GM21515 (cell line): Measurements from ENCODE around the gene GCNA.

Experiments used
- ATAC-seq: cut with Tn5 transposase; IDR thresholded peaks from one replicate; pipeline ENCODE4 v1.9.1; 2021; ENCODE audit not compliant: unreplicated experiment

GCNA gene

DNA sequence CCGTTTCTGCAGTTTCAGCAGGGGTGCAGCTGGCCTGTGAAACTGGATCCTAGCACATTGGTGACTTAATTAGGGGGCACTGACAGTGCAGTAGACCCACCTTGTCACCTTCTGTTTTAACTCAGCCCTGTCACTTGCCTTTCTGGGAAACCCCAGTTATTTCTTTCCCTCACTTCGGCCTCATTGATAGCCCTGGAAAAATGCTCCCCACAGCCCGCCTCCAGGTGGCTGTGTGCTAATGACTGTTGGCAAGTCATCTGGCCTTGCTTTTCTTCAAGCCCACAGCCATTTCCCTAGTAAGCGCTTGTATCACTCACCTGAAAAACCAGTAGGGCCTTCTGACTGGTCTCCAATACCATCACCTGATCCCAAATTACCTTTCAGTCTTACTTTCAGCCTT lies 36.8 kb downstream of the GCNA start:
- no peak for ATAC-seq

DNA sequence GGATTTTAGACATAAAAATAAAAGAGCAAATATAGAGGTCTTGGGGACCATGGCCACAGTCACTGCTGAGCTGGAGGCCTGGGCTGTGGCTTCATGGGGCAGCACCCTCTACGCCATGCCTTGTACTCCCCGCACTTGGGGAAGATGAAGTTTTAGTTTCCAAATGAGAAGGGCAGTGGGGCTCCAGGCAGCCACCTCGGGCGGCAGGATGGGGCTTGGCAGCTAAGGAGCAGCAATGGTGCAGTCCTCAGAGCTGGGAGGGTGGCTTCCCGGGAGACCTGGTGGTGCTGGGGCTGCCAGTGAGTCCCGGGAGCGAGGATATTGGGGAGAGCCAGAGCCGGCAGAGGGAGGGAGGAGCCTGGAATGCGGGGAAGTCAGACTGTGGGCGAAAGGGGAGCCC lies 37.7 kb downstream of the GCNA start:
- no peak for ATAC-seq

DNA sequence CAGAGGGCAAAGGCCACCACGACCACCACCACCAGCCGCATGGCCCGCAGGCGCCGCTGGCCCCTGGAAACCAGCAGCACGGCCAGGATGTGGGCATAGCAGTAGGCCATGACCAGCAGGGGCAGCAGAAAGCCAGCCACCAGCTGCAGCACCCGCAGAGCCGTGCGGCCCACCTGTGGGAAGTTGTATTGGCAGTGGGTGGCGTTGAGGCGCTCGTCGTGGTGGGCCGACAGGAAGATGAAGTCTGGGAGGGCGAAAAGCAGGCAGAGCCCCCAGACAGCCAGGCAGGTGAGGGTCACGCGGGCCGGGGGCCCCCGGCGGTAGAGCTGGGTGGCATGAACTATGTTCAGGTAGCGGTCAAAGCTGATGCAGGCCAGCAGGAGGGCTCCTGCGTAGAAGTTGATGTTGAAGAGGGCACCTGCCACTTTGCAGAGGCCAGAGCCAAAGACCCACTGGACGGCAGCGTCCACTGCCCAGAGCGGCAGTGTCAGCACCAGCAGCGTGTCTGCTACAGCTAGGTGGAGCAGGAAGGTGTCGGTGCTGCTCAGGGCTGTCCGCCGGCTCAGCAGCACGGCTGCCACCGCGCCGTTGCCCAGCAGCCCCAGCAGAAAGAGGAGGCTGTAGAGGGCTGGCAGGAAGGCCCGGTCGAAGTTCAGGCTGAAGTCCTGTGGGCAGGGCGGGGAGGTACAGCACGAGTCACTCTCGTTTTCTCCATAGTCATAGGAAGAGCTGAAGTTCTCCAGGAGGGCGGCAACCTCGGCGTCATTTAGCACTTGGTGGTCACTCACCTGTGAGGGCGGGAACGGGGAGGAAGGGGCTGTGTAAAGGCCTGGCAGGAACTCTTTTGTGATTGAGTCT lies 38.7 kb downstream of the GCNA start:
- ATAC-seq: no peak

DNA sequence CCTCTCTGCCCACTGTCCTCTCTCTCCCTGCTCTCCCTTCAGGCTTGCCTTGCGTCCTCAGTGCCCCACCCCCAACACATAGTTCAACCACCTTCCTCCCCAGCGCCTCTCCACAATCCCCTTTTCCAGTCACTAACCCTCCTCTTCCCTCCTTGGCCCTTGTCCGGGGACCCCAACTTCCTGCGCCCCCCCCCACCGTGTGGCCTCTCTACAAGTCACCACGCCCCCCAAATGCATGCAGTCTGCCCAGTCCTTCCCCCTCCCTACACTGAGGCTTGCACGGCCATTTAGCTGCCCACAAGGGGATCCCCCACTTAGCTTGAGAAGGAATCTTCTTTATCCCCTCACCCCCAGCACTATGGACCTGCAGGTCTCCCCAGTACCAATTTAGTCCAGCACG lies 39.5 kb downstream of the GCNA start:
- ATAC-seq: no peak

DNA sequence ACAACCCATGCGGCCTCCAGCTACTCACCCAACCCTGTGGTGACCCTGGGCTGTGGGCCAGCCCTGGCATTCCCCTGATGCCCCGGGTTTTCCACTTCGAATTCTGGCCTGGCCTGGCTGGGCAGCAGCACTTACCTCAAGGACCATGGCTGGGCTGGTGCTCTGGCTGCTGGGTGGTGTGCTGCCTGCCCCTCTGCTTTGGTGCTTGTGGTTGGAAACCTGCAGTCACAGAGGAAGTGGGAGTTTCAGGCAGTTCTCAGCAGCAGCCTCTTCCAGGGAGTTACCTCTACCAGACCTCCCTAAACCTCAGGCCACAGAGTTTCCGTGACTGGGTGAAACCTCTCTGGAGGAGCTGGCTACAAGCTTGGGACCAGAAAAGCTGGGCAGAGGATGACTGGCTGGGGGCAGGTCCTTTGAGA lies 40.1 kb downstream of the GCNA start, which contains the start of gene CXCR3:
CXCR3 (minus strand) TSS at position 209 of the 419 bp plus-strand sequence; CDS start at position 147, 62 bp downstream.
- ATAC-seq: peak; percentile 68

DNA sequence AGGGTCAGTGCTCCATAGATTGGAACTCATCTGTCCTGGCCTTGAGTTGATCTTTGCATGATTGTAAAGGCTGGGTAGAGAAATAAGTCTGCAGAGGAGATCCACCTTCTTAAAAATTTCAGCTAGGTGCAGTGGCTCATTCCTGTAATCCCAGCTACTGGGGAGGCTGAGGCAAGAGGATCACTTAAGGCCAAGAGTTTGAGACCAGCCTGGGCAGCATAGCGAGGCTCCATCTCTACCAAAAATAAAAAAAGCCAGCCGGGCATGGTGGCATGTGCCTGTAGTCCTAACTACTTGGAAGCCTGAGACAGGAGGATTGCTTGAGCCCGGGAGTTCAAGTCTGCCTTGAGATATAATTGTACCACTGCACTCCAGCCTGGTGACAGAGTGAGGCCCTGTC lies 40.5 kb downstream of the GCNA start:
- no peak for ATAC-seq

DNA sequence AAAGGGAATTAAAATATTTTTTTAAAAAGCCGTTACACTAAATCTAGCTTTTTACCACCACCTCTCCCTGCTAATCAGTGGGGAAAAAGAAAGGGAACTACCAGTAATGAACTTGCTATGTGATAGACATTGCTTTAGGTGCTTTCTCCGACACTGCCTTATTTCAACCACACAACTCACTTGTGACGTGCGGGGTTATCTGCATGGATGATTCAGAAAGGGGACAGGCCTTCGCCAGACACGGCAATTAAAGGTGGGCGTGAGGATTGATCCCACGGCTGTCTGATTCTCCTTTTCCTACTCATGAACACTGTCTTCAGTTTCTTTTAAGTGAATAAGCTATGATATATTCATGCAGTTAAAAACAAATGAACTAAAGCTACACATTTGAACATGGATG lies 41.0 kb downstream of the GCNA start:
- ATAC-seq: no peak

DNA sequence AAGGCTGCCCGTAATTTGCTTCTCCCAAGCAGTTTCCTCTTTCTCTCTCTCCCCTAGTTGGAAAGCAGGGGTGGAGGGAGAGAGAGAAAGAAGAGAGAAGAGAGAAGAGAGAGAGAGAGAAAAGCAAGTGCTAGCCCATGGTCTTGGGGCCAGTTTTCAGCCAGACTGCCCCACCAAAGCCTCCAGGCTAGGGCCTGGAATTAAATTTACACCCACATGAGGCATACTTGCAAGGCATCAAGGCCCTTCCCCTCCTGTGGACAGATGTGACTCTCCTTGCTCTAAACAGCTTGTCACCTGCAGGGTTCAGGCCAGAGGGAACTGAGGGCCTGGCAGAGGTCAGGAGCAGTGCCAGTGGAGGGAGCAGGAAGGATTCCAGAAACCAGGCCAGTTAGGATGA lies 41.7 kb downstream of the GCNA start:
- ATAC-seq: no peak

DNA sequence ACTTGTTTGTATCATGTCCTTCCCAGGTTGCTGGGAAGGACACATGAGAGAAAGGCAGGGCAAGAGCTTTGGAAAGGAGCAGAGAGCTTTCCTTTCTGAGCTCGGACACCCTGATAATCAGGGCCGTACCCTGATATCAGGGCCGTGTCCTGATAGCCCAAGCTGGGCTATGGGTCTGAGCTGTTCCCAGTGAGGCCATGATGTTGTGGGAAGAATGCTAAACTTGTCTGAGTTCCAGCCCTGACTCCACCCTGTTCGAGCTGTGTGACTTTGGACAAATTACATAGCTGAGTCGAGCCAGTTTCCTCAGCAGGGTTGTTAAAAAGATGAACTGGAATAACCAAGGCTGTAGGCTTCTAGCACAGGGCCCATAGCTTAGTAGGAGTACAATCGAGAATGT lies 43.4 kb downstream of the GCNA start:
- ATAC-seq: no peak

DNA sequence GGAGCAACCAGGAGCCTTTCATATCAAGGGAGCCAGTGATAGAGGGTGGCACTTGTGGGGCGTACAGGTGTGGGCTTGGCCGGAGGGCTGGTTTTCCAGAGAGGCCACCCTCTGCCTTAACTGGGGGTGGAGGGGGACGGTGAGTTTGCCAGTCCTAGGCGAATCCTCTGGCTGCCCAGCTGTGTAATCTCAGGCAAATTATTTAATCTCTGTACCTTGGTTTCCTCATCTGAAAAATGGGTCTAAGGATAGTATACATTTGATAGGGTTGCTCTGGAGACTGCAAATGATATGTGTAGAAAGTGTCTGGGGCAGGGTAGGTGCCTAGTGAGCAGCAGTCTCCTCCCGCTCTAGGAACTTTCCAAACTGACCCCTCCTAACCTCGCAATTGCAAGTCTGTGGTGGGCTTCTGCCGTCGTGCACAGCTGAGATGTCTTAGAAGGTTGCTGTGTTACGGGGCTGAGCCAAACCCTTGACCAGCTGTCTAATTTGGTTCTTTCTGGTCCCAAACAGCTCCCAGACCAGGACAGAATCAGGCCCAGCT lies 43.9 kb downstream of the GCNA start:
- no peak for ATAC-seq

DNA sequence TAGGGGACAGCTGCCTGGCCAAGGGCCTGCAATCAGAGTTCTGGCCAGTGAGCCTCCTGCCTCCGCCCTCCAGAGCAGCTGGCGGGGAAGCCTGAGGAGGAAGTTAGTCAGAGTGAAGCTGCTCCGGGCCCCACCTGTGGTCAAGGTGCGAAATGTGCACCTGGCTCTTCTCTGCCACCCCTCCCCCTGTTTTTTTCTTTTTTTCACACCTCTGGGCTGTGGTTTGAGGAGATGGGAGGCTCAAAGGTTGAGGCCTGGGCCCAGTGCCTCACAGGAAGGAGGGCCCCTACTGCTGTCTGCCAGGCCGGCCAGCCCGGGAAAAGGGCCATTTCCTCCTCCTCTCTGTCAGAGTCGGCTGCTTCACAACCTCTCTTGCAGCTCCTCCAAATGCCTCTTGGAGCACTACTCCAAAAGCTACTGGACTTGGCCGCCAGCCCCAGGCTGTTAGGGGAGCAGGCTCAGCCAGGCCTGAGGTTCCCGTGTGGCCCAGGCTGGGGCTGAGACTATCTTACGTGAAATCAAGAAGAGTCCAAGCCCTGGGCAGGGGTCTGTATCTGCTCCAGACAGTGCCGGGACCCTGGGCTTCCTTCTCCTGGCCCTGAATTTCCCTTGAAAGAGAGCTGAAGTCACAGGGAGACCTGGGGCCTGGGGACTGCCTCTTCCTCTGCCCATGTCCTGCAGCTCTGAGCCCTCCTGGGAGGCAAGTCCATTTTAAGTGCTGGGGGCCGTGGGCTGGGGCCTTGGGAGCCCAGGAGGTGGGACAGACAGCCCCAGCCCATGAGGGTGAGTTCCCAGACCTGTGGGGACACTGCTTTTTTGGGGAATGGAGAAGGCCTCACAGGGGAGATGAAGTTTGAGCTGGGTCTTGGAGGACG lies 44.6 kb downstream of the GCNA start:
- peak; percentile 47 for ATAC-seq

DNA sequence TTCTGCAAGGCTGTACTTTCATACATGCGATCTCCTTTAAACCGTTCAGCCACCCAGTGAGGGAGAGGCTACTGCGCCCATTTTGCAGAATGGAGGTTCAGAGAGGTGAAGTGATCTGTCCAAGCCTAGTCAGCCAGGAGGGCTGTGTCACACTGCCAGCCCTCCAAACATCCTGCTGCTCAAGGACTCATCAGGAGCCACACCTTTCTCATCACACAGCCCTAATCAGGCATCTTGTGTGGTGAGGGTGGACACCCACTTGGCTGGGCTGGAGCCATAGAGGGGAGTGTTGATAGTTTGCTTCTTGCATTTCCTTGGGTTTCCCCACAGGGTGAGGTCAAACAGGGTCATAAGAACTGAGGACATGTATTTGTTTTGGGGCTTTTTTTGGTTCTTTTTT lies 45.5 kb downstream of the GCNA start:
- no peak for ATAC-seq

DNA sequence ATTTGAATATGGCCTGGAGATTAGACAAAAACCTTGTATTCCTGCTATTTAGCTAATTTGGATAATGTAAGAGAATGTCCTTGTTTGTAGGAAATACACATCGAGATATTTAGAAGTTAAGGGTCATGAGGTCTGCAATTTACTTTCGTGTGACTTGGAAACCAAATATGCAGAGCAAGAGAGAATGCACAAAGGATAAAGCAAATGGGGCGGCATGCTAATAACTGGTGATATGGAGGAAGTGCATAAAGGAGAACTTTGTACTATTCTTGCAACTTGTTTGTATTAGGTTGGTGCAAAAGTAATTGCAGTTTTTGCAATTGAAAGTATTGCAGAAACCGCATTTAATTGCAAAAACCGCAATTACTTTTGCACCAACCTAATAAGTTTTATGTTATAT lies 47.2 kb downstream of the GCNA start:
- no peak for ATAC-seq

DNA sequence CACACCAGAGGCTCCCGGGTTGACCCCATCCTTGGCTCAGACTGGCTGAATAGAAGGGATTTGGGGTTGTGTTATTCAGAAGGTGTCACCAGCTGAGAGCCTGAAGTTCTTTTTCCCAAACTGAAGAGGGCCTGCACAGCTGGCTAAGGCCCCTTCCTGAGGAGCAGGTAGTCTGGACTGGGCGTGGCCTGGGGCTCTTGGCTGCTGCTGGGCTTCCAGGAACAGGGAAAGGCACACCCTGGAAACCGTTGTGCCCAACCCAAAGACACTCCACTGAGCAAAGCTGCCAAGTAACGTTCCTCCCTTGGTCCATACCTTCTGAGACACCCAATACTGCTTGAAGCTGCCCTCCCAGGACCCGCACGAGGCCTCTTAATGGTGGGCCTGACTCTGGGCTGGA lies 48.3 kb downstream of the GCNA start:
- no peak for ATAC-seq

DNA sequence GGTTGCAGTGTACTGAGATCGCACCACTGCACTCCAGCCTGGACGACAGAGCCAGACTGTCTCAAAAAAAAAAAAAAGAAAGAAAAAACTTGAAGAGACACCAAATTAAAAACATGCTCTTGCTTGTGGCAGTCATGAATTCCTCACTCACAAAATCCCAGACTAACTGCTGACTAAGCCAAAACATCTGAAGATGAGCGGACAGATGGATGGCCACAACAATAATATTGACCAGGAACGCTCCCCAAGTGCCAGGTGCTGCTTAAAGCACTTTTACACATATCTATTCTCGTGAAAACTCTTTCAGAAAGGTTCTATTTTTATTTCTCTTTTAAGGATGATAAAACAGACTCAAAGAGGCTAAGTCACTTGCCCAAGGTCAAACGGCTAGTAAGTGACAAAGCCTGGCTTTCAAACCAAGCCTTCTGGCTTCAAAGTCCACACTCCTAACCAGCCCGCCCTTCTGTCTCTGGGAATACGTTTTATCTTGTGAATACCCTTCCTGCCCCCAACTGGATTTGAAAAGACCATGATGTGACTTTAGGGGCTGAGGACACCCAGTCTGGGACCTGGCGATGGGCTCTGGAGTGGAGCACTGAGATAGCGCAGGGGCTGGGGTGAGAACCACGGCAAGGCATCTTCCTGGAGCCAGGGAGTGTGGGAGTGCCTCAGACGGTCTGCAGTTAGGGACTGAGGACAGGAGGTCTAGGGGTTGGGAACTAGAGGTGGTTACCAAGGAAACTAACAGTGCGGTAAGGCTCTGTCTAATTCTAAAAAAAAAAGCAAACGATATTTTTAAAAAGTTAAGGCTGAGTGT lies 49.6 kb downstream of the GCNA start:
- ATAC-seq: no peak

DNA sequence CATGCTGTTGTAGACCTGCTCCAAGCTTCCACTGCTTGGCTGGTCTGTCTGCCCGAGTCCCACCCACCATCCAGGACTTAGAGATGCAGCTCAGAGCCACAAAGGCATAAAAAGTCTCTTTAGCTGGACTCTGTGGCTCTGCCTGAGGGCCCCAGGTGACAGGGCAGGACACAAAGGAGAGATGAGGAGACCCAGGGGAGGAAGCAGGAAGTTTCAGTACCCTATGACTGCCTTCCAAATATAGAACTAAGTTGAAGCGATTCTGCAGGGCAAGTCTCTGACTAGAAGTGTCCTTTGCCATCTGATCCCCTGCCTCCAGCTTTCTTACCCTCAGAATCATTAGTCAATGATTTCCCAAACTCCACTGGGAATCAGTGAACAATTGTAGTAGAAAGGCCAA lies 51.2 kb downstream of the GCNA start:
- ATAC-seq: peak; percentile 76

DNA sequence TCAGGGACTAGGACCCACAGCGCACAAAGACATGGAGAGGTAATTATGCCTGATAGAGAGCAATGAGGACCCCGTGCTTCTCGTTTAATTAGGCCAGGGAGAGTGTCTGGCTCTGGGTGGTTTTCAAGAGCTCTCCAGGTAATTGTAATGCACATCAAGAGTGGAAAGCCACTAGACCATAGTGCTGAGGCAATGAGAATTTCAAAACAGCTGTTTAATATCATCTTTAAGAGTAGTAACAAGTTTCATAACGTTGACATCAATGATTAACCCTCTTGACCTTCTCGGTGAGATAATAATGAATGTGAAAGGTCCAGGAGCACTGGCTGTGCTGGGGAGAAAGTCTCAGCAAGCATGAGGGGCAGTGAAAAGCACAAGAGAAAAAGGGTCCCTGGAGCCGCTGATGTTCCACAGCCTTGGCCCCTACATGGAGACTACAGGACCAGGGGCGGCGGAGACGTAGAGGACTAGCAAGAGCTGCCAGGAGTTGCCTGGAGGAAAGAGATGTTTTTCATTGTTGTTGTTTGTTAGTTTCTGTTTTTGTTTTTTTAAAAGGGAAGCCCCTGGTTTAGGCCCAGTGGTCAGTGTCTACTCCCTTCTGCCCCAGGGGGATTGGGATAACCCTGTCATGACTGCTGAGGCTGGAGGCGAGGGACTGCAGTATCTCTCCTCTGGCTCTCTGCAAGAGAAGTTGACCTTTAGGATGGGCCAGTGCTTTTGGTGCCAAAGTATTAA lies 54.9 kb downstream of the GCNA start:
- no peak for ATAC-seq

DNA sequence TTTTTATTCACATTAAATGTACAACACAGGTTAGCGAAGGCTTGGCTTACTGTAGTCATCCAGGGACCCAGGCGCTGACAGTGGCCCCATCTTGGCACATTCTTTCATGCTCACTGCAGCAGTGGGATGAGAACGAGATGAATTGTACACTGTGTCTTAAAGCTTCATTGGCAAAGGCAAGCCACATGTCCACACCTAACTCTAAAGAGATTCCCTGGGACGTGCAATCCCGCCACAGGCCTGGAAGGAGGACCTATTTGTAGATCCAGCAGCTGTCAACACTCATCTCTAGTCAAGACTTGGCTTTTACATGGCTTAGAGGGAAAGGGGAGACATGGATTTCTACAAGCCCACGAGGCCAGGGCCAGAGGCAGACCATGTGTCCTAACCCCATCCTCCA lies 56.1 kb downstream of the GCNA start:
- ATAC-seq: no peak

DNA sequence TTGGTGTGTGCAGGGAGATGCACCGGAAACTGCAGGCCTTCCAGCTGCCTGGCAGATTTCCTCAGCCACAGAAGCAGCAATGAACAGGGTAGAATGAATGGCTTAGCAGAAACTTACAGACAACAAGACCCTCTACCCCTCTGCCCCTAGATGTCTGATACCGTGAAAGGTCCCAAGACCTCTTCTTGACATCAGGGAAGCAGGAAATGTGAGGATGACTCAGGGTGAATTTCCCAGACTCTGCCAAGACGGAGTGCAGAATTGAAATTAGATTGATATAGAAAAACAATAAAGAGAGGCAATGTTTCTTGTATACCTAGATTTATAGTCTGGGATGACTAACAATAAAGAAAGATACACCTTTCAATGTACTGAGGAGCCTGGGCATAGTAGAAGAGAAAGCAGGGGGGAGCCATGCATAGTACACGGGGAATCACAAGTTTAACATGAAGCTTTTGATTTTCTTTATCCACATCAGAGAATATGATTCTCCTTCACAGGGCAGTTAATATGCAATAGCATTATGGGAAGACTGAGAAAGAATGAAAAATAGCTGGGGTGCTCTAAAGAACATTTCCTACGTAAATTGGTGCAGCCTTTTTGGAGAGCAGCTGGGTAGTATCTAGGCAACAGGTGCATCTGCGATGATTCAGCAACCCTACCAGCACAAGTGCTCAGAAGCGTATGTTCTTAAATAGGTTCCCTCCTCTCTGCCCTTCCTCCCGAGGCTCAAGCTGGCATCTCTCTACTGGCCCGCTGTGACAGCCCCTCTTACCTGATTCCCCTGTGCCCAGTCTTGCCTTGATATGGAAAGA lies 58.4 kb downstream of the GCNA start:
- no peak for ATAC-seq
